T-helper 1 cell treated with Interleukin-12 subunit alpha and Interleukin-12 subunit beta and Interleukin-4 antibody, amounts not matched to agents 30 ng/mL and 1 ng/mL, for 36 hours (primary cell): Measurements from ENCODE around the gene DNAJA3. TPM values are rescaled to one million over a fixed set of nuclear protein-coding genes. Genes with fewer than 3 reads are reported as not detected.

ENCODE experiments used
- intact Hi-C: fragments of 100-400 bp; cut with micrococcal nuclease; formaldehyde crosslinking; loops from one replicate; pipeline ENCODE4 v1.15.1; 2024
- total RNA-seq: library from RNA; stranded (reverse); gene quantifications from 2 replicates; pipeline ENCODE4 v1.2.3, GENCODE V29; 2022

Gene DNAJA3
- total RNA-seq, result 59.8 and 63.9 TPM in 2 replicates

DNA sequence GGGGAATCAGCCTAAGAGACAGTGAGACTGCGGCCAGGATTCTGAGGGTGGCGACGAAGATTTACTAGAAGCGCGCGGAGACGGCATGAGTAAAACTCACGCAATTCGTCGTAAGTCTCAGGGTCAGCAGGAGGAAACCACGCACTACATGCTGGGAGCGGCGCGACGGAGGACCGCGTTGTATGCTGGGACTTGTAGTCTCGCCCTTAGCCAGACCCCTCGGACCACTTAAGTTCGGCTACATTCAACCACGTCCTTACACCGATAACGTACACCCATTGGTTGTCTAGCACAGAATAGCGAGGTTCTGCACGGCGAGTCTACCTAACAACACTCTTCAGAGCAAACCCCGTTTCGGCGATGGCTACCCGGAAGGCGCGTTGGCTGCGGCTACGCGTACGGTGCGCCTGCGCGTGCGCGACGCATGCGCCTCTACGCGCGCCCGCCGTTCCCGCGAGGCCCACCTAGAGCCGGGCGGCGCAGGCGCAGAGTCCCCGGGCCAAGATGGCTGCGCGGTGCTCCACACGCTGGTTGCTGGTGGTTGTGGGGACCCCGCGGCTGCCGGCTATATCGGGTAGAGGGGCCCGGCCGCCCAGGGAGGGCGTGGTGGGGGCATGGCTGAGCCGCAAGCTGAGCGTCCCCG lies at the start of gene DNAJA3:
DNAJA3 (plus strand) TSS at position 491 of the 643 bp plus-strand sequence; CDS start at position 505, 14 bp downstream.
- intact Hi-C loops, result loop anchor here (1.0 to 5.0 kb wide), 11 partner anchors 11 to 422 kb away; partner anchors contain the start of genes CDIP1, GLYR1, HMOX2 and MGRN1

DNA sequence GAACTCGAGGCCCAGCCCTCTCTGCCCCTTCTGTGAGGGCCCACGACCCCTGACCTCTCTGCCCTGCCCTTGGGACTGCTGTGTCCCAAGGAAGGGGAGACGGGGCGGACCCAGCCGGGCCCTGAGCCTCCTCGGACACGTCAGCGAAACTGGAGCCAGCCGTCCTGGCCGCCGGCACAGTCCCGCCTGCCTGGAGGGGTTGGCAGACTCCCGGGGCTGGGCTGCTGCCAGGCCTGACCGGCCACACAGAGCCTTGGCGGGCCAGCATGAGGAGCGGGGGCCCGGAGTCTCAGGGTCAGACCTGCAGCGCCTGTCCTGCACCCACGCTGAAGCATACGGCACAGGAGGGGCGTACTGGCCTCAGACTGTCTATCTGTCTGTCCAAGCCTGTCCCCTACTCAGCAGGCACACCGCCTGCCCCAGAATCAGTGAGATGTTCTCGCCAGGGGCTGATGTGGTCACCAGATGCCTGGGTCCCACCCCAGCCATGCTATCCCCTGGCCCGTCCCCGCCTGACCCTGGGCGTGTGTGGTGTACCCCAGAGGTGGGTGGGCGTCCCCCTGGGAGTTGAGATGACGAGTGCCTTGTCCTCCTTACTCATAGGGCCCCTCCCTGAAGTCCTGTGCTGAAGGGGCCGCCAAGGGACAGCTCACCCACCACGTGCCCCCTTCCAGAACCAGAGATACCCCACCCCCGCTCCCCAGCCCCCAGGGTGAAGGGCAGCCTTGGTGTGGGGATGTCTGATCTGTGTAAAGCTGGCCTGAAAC lies 49.4 kb upstream of the DNAJA3 start:
- intact Hi-C loops, result no loop called here

DNA sequence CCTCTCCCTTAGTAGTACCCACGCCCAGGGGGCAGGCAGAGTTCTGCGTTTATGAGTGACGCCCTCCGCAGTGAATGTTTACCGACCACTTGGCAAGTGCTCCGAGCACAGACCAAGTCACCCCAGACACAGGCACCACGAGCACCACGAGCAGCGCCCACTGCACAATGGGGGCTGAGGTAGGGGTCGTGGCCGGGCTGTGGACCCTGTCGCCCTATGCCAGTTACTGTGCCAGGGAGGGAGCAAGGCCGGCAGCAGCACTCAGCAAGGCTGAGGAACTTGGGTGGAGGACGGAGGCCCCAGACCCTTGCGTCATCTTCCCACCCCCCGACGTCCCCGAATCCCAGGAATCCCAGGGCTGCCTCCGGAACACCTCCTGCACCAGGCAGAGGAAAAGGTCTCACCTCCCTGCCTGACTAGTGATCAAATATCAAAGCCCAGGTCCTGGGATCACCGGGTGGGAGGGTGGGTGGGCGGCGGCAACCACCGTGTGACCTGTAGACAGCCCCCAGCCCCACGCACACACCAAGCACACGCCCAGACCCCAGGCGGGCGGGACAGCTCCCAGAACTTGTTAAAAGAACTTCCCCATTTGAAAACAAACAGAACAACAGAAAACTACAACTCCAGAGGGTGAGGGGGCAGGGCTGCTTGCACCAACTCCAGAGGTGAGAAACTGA lies 48.6 kb upstream of the DNAJA3 start:
- intact Hi-C loops, result no loop called here

DNA sequence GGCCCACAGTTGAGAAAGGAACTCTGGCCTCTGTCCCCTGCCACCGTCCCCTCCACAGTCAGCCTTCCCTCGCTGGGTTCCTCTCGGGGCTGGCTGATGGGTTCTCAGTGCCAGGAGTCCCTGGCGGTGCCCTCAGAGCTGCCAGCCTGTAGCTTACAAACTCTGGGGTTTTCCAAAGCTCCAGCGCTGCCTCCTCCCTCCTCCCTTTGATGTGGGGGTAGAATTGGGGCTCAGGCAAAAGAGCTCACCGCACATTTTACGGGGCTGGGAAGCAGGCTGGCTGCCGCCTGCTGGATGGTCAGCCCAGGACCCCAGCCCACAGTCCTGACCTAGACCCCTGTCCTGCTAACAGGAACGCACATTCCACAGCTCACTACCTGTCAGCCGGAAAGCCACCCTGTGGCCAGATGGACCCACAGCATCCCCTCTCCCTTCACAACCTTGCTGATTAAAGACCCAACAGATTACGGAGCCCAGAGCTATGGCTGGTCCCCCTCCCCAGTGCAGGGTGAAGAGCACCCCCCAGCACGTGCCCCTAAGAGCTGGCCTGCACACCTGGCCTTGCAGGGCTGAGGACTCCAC lies 48.0 kb upstream of the DNAJA3 start:
- intact Hi-C loops, result no loop called here

DNA sequence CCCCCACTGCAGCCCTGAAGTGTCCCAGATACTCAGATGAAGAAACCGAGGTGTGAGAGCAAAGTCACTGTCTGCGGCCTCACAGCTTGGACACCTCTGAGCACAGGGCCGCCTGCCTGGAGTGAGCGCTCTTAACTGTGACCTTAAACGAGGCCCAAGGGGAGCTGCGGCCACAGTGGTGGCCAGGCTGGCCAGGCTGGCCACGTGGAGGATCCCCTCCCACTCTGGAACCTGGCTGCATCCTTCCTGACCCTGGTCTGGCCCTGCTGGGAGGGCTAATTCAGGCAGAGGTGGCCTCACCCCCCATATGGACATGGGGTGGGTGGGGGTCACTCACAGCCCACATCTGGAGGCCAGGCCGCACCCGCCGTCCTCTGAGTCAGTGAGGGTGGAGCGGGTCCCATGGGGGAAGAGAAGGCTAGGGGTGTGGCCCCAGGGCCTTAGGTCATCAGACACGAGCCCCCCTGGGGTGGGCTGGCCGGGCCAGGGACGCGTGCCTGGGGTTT lies 47.5 kb upstream of the DNAJA3 start:
- intact Hi-C loops, result no loop called here

DNA sequence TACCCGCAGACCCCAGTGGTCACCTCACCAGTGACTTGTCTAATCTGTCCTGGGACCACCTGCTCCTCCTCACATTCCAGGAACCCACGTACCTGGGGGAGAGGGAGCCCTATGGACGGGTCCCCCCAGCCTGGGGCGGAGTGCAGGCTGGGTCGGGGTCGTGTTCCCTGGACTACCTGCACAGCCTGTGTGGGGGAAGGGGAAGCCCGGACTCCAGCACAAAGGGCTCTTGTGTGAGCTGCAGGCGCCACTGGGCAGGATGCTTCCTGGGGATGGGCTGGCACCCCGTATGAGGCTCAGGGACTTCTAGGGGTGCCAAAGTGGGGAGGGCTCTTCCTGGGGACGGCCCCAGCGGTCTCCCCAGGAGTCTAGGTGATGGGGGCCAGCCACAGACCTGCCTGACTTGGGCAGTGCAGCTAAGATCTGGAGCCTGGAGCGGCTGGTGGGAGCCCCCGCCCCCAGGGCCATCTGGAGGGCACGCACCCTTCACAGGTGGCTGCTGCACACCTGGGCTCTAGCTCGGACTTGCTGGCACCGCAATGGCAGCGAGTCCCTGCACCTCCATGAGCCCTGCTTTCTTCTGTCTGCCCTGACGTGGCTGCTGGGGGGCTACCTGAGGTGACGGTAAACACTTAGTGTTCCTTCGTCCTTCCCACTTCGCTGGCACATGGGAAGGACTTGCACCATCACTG lies 46.5 kb upstream of the DNAJA3 start:
- intact Hi-C loops, result no loop called here

DNA sequence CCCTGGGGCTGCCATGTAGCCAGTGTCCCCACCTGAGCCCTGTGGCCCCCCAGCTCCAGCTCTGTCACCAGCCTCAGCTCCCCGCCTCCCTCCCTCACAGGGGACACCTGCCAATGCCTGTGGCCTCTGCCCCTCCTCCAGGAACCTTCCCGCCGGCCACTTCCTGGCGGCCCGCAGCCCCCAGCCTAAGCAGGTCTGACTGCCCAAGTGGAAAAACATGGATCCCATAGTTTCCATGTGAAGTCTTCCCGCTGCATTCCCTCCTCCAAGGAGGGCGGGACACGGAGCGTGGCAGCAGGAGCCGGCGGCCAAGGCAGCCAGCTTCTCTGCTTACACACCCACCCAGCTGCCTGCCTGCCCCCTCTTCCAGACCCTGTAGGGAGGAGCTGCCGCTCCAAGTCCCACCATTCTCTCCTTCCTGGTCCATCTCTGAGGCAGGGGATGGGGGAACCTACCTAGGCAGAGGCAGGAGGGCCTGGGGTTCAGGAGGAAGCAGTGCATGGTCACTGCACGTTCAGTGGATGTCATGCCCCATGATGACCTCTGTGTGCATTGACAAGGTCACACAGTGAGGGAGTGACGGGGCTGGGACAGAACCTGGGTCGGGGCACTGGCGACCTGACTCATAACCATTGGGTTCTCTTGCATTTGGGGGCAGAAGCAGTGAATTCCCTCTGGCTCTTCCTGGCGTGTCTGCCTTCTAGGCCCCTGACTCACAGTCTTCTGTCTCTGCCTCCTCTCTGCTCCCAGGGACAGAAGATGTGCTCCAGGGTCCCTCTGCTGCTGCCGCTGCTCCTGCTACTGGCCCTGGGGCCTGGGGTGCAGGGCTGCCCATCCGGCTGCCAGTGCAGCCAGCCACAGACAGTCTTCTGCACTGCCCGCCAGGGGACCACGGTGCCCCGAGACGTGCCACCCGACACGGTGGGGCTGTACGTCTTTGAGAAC lies 45.3 kb upstream of the DNAJA3 start:
- intact Hi-C loops, result no loop called here

DNA sequence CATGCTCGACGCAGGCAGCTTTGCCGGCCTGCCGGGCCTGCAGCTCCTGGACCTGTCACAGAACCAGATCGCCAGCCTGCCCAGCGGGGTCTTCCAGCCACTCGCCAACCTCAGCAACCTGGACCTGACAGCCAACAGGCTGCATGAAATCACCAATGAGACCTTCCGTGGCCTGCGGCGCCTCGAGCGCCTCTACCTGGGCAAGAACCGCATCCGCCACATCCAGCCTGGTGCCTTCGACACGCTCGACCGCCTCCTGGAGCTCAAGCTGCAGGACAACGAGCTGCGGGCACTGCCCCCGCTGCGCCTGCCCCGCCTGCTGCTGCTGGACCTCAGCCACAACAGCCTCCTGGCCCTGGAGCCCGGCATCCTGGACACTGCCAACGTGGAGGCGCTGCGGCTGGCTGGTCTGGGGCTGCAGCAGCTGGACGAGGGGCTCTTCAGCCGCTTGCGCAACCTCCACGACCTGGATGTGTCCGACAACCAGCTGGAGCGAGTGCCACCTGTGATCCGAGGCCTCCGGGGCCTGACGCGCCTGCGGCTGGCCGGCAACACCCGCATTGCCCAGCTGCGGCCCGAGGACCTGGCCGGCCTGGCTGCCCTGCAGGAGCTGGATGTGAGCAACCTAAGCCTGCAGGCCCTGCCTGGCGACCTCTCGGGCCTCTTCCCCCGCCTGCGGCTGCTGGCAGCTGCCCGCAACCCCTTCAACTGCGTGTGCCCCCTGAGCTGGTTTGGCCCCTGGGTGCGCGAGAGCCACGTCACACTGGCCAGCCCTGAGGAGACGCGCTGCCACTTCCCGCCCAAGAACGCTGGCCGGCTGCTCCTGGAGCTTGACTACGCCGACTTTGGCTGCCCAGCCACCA lies 44.4 kb upstream of the DNAJA3 start:
- intact Hi-C loops, result no loop called here

DNA sequence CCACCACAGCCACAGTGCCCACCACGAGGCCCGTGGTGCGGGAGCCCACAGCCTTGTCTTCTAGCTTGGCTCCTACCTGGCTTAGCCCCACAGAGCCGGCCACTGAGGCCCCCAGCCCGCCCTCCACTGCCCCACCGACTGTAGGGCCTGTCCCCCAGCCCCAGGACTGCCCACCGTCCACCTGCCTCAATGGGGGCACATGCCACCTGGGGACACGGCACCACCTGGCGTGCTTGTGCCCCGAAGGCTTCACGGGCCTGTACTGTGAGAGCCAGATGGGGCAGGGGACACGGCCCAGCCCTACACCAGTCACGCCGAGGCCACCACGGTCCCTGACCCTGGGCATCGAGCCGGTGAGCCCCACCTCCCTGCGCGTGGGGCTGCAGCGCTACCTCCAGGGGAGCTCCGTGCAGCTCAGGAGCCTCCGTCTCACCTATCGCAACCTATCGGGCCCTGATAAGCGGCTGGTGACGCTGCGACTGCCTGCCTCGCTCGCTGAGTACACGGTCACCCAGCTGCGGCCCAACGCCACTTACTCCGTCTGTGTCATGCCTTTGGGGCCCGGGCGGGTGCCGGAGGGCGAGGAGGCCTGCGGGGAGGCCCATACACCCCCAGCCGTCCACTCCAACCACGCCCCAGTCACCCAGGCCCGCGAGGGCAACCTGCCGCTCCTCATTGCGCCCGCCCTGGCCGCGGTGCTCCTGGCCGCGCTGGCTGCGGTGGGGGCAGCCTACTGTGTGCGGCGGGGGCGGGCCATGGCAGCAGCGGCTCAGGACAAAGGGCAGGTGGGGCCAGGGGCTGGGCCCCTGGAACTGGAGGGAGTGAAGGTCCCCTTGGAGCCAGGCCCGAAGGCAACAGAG lies 43.5 kb upstream of the DNAJA3 start:
- intact Hi-C loops, result no loop called here

DNA sequence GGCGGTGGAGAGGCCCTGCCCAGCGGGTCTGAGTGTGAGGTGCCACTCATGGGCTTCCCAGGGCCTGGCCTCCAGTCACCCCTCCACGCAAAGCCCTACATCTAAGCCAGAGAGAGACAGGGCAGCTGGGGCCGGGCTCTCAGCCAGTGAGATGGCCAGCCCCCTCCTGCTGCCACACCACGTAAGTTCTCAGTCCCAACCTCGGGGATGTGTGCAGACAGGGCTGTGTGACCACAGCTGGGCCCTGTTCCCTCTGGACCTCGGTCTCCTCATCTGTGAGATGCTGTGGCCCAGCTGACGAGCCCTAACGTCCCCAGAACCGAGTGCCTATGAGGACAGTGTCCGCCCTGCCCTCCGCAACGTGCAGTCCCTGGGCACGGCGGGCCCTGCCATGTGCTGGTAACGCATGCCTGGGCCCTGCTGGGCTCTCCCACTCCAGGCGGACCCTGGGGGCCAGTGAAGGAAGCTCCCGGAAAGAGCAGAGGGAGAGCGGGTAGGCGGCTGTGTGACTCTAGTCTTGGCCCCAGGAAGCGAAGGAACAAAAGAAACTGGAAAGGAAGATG lies 42.8 kb upstream of the DNAJA3 start:
- intact Hi-C loops, result no loop called here

DNA sequence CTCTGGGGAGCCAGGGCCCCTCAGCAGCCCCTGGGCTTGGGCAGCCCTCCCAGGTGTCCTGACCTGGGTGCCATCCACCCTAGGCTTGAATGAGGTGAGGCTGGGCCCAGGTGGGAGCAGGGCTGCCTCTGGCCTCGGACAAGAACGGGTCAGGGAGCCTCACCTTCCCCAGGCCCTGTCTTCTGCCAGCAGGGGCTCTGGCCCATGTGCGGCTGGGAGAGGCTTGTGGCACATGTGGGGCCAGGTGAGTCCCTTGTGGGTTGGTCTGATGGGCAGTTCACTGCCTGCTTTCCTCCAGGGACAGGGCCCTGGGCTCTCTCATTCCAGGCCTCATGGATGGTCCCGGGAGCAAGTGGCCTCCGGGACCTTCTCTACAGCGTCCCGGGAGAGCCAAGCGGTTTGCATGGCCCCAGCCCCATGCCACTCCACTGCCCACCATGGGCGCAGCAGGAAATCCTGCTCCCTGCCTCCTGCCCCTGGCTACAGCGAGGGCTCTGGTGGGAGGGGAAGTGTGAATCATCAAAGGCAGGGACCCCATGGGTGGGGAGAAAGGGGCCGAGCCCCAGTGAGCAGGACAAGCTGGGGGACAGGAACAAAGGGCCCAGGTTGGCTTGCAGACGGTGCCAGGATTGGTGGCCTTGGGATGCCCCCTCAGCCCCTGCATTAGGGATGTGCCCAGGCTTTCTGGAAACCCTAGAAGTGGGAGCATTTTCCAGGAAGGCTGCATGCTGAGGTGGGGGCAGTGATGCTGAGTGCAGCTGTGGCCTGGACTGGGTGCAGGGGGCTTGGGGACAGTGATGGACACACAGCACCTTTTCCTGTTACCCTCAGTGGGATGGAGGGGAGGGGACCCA lies 41.9 kb upstream of the DNAJA3 start:
- intact Hi-C loops, result no loop called here

DNA sequence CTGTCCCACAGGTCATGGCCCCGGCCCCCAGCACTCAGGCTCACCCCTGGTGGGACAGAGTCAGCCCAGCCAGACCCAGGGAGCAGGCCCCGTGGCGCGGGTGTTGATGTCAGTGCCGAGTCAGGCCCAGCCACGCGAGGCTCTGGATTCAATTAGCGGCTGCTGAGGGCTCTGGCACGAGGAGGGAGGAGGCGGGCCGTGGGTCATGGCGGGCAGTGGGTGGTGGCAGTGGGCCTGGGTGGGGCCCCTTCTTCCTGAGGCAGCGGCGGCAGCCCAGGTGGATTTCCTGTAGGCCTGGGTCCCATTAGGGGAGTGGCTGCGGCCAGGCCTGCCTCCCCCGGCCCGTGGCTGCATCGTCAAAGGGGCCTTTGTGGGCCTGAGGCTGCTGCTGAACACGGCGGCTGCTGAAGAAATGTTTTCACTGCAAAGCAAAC lies 41.1 kb upstream of the DNAJA3 start:
- intact Hi-C loops, result no loop called here

DNA sequence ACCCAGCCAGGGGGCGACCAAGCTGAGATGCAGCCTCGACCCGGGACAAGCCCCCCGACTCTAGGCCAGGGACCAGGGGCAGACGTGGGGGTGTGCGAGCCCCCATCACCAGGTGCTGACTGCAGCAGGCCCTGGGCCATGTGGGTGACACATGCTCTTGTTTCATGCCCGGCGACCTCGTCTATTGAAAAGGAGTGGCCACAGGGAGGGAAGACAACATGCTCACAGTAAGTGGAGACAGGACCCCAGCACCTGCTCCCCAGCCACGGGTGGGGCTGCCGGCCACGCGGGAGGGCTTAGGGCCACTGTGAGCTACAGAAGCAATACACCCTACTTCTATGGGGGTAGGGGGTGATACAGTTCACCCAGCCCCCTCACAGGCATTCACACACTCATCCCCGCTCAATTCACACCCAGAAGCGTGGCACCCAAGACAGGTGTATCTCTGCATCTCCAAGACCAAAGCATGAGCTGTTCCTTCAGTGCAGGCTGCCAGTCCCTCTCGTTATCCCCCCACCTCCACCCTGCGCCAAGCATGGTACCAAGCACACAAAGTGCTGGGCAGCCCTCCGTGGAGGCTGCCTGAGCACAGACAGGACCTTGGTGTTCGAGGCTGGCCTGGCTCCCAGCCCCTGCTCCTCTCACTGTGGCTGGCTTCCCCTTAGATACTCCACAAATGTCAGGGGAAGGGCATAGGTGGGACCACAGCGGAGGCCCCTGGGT lies 40.4 kb upstream of the DNAJA3 start:
- intact Hi-C loops, result no loop called here

DNA sequence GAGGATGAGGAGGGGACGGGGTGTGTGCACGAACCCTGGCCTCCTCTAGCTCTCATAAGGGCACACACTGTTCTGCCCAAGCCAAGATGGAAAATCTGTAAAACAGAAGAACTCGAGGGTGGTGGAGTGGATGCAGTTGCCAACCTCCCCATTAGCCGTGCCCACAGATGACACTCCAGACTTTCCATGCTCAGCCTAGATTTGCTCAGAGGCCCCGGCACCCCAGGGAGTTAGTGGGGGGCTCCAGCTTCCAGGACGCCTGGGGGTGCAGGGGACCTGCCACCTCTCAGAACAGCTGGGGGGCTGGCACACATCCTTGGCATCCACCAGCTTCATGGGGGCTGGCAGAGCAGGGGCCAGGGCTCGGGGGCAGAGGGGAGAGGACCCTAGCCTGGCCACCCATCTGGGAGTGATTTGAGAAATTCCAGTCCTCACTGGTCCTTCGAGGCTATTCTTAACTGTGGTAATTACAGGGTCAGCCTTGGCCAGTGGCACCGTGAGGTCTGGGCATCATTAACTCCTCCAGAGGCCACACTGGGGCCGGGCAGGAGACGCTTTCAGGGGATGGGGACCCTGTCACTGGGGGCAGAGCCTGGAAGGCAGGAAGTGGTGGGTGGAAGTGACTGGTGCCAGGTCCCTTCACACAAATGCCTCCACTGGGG lies 39.7 kb upstream of the DNAJA3 start:
- intact Hi-C loops, result no loop called here

DNA sequence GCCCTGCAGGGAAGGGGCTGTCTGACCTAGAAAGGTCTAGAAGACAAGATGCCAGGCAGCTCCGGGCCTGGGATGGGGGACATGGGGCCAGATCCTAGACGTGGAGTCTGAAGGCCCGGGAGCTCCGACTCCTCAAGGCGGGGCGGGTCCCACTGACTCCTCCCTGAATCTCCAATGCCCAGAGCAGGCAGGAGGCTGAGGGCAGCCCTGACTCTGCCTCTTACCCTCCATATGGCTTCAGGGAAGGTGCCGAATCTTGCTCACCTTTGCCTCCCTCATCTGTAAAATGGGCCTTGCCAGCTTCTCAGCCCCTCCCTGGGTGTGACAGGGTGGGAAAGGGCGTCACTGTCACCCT lies 39.2 kb upstream of the DNAJA3 start:
- intact Hi-C loops, result no loop called here
